Smooth muscle cell (in vitro differentiated cells): ENCODE data around the gene AMOTL1. TPM values are rescaled to one million over a fixed set of nuclear protein-coding genes. Genes with fewer than 3 reads are reported as not detected.

Experiments
- DNase-seq: peaks from one replicate; lab custom pipeline; 2025; ENCODE audit not compliant: unreplicated experiment; lab: John Stamatoyannopoulos, UW
- H2AFZ ChIP-seq: fragments of 200-600 bp; sonication (generic); 2 replicates; pipeline ENCODE4 v1.6.0; 2016; ENCODE audit warnings: antibody characterized with exemption, low read depth, mild to moderate bottlenecking
- H3F3A ChIP-seq: fragments of 200-600 bp; sonication (generic); 2 replicates; pipeline ENCODE4 v1.6.0; 2017; ENCODE audit warnings: antibody characterized with exemption, low read depth
- H3K27ac ChIP-seq: fragments of 200-600 bp; sonication (generic); 2 replicates; pipeline ENCODE4 v1.5.1; 2016; ENCODE audit warnings: low read depth, mild to moderate bottlenecking
- H3K27me3 ChIP-seq: fragments of 200-600 bp; sonication (generic); 2 replicates; pipeline ENCODE4 v1.6.1; 2016; ENCODE audit warnings: low read depth, mild to moderate bottlenecking
- H3K36me3 ChIP-seq: fragments of 200-600 bp; sonication (generic); 2 replicates; pipeline ENCODE4 v1.5.1; 2016; ENCODE audit warnings: low read depth
- H3K4me1 ChIP-seq: fragments of 200-600 bp; sonication (generic); 2 replicates; pipeline ENCODE4 v1.5.1; 2016; ENCODE audit warnings: low read depth
- H3K4me2 ChIP-seq: fragments of 200-600 bp; sonication (generic); 2 replicates; pipeline ENCODE4 v1.6.0; 2016; ENCODE audit warnings: mild to moderate bottlenecking
- H3K4me3 ChIP-seq: fragments of 200-600 bp; sonication (generic); 2 replicates; pipeline ENCODE4 v1.5.1; 2016; ENCODE audit warnings: mild to moderate bottlenecking
- H3K79me2 ChIP-seq: fragments of 200-600 bp; sonication (generic); 2 replicates; pipeline ENCODE4 v1.6.0; 2016; ENCODE audit warnings: low read depth, mild to moderate bottlenecking
- H3K9ac ChIP-seq: fragments of 200-600 bp; sonication (generic); 2 replicates; pipeline ENCODE4 v1.6.0; 2016; ENCODE audit warnings: low read depth
- H3K9me3 ChIP-seq: fragments of 200-600 bp; sonication (generic); replicated peaks from 2 replicates; pipeline ENCODE4 v1.5.1; 2016; ENCODE audit warnings: low read depth
- H4K20me1 ChIP-seq: fragments of 200-600 bp; sonication (generic); 2 replicates; pipeline ENCODE4 v1.6.0; 2016; ENCODE audit warnings: low read depth
- CTCF ChIP-seq: fragments of 200-600 bp; sonication (generic); IDR thresholded peaks from 2 replicates; pipeline ENCODE4 v1.5.1; 2017; ENCODE audit warnings: borderline replicate concordance, mild to moderate bottlenecking, antibody characterized with exemption; ENCODE audit not compliant: insufficient read depth, poor library complexity, severe bottlenecking
- WGBS: methylation state at CpG from one replicate; pipeline ENCODE4 v1.1.7; 2016; ENCODE audit warnings: low lambda C conversion rate; 5-methylcytosine and 5-hydroxymethylcytosine counted together
- polyA plus RNA-seq: library from polyadenylated mRNA; unstranded; fragments of >200 nt; fragmentation: Nextera tagmentation; extraction: Ambion mirVana; gene quantifications from 2 replicates; pipeline ENCODE4 v1.2.1, GENCODE V29; 2016
- total RNA-seq: library from RNA; depleted of rRNA; stranded (reverse); fragments of >200 nt; gene quantifications from 2 replicates; pipeline ENCODE4 v1.2.3, GENCODE V29; 2014

Gene AMOTL1
- total and polyA plus RNA-seq, 2 experiments from 2014 or later: 23.4 to 61.0 TPM

DNA sequence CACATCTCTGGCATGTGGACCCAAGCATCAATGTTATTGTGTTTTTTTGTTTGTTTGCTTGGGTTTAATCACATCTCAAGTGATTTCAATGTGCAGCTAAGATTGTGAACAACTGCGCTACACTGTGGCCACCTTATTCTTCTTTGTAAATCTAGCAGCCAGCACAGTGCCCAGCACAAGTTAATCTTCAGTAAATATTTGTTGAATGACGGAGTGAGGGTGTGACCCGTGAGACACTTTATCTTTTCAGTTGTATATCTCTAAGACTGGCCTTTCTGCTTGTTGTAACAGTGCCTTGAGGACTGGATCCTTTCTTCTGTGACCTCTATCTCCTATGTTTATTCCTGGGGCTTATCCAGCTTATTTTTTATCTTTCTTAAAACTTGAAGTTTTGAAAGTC is 21.4 kb upstream of the AMOTL1 start:
- no peak for DNase-seq
- Histone ChIP-seq H2AFZ (no peak overlapping the region), H3K36me3 (no peaks in the 10 kb centered on the region), H3F3A (peaks cover 3% of the 10 kb centered on the region), H3K4me3 (no peak overlapping the region), H3K9ac (peak overlapping the region; percentile 40), H3K27me3 (no peaks in the 10 kb centered on the region), H4K20me1 (no peaks in the 10 kb centered on the region), H3K9me3 (no peaks in the 10 kb centered on the region), H3K4me2 (peak overlapping the region; percentile 65), H3K27ac (peak overlapping the region; percentile 93), H3K79me2 (no peaks in the 10 kb centered on the region), H3K4me1 (peaks cover 8% of the 10 kb centered on the region)
- WGBS: 8% methylated on average over 3 of the region's 3 CpGs
- no peak for TF ChIP-seq CTCF

DNA sequence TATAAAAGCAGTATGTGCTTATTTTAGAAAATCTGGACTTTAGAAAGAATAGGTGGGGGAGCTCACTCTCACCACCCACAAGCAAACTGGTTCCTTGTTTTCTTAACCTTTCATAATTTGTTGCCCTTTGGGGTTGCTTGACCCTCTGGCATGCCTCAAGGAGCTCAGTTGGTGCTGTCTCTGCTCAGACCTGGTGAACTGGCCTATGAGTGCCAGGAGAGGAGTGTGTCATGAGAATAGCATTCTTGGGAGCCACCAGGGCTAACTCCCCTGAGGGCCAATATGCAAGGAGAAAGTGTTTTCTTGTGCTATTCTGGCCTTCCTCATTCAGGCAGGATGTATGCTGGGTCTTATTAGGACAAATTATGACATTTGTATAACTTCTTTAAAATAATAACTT is 21.0 kb upstream of the AMOTL1 start:
- Histone ChIP-seq H3K4me1 (peaks cover 8% of the 10 kb centered on the region), H3K9me3 (no peaks in the 10 kb centered on the region), H3F3A (peaks cover 3% of the 10 kb centered on the region), H3K27ac (peak overlapping the region; percentile 93), H4K20me1 (no peaks in the 10 kb centered on the region), H3K4me3 (no peak overlapping the region), H3K9ac (peak overlapping the region; percentile 40), H2AFZ (no peak overlapping the region), H3K79me2 (no peaks in the 10 kb centered on the region), H3K27me3 (no peaks in the 10 kb centered on the region), H3K36me3 (no peaks in the 10 kb centered on the region), H3K4me2 (peak overlapping the region; percentile 65)
- no peak for TF ChIP-seq CTCF
- DNase-seq: no peak

GRCh38 chr11:94747601-94748041 is 20.5 kb upstream of the AMOTL1 start:
- H3K79me2 ChIP-seq: no peaks in the 10 kb centered on the region
- peaks cover 3% of the 10 kb centered on the region for H3F3A ChIP-seq
- H3K36me3 ChIP-seq: no peaks in the 10 kb centered on the region
- peak overlapping the region; percentile 40 for H3K9ac ChIP-seq
- H3K4me2 ChIP-seq: peak overlapping the region; percentile 65
- H4K20me1 ChIP-seq: no peaks in the 10 kb centered on the region
- no peak overlapping the region for H2AFZ ChIP-seq
- TF ChIP-seq CTCF: no peak
- peak overlapping the region; percentile 93 for H3K27ac ChIP-seq
- H3K9me3 ChIP-seq: no peaks in the 10 kb centered on the region
- 26% methylated on average over 4 of the region's 4 CpGs for WGBS
- no peak overlapping the region for H3K4me3 ChIP-seq
- no peaks in the 10 kb centered on the region for H3K27me3 ChIP-seq
- peaks cover 8% of the 10 kb centered on the region for H3K4me1 ChIP-seq
- no peak for DNase-seq

- H3K79me2 ChIP-seq: no peaks in the 10 kb centered on the region
- no peak overlapping the region for H3K4me2 ChIP-seq
- peaks cover 3% of the 10 kb centered on the region for H3F3A ChIP-seq
- no peaks in the 10 kb centered on the region for H3K27me3 ChIP-seq
- peaks cover 8% of the 10 kb centered on the region for H3K4me1 ChIP-seq
- H4K20me1 ChIP-seq: no peaks in the 10 kb centered on the region
- H3K27ac ChIP-seq: peak overlapping the region; percentile 93
- no peak overlapping the region for H3K9ac ChIP-seq
- no peaks in the 10 kb centered on the region for H3K36me3 ChIP-seq
- no peak for TF ChIP-seq CTCF
- 85% methylated on average over 4 of the region's 4 CpGs for WGBS
- DNase-seq: no peak
- H2AFZ ChIP-seq: no peak overlapping the region
- no peaks in the 10 kb centered on the region for H3K9me3 ChIP-seq
- no peak overlapping the region for H3K4me3 ChIP-seq
Observed at GRCh38 chr11:94749369-94749768, 18.8 kb upstream of the AMOTL1 start.
